Transverse colon (tissue), 4 donors: ENCODE measurements around the gene PRPF40A.

Experiments
- CTCF ChIP-seq, 5 experiments: fragments of 200-600 bp in 3 of 5; fragments of 450-650 bp in 2 of 5; sonication (generic) in 3 of 5; IDR thresholded peaks; 1 replicate in 2 of 5; 2 replicates in 3 of 5; pipeline ENCODE4 v1.5.1; 2016 to 2017; ENCODE audit warnings: antibody characterized with exemption in 5 of 5, inconsistent platforms in 3 of 5, mild to moderate bottlenecking in 2 of 5, moderate library complexity in 1 of 5
- POLR2AphosphoS5 ChIP-seq, 3 donors: sonication (generic); formaldehyde crosslinking; IDR thresholded peaks; one replicate each; pipeline ENCODE4 v1.6.1; 2016; ENCODE audit warnings: antibody characterized with exemption in 3 of 3

GRCh38 chr2:152627351-152627957 is 89.8 kb downstream of the PRPF40A start:
- TF ChIP-seq CTCF (IDR thresholded peaks at IDR 0.05) (peak; percentile 45 to 60 (median 57)), POLR2AphosphoS5 (IDR thresholded peaks at IDR 0.05) (no peak)
